PFSK-1 (cell line): ENCODE results near the gene UST.

Experiments
- REST ChIP-seq, 2 experiments: IDR thresholded peaks; 2 replicates each; pipeline versions ENCODE4 v1.6.1 to v1.8.0; 2011 to 2012; ENCODE audit warnings: low read depth in 2 of 2, low read length in 2 of 2, control low read depth in 1 of 2, inconsistent platforms in 1 of 2, mild to moderate bottlenecking in 1 of 2, moderate library complexity in 1 of 2; ENCODE audit not compliant: insufficient read depth in 1 of 2
- TAF1 ChIP-seq: IDR thresholded peaks from 2 replicates; pipeline ENCODE4 v1.6.1; 2012; ENCODE audit warnings: low read length, control low read depth, borderline replicate concordance; ENCODE audit not compliant: insufficient read depth

DNA sequence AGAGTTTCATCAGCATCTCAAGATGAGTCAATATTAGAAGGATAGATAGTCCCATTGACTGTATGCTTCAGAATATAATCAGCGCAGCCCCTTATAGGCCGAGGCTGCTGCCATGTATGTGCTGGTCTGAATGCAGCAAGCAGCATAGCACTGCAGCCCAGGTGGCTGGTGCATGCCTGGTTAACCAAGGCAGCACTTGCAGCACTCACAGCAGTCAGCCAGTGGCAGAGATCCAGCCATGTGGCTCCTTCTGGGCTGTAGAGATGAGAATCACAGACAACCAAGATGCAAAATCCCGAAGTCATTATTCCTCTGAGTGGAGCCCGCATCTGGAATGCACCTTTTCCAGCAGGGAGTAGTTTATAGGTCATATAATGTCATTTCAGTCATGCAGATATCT lies 251.9 kb downstream of the UST start:
- TF ChIP-seq TAF1 (no peak), REST (IDR thresholded peaks at IDR 0.05; ENCODE audit: insufficient read depth in 1 of 2, low read depth in 2 of 2, low read length in 2 of 2) (no peak)
